Liver (tissue), 9 donors: Measurements from ENCODE around the gene GFI1. TPM values are rescaled to one million over a fixed set of nuclear protein-coding genes. Genes with fewer than 3 reads are reported as not detected.
"Not testable (repeated sequence)": the region's sequence is repeated elsewhere in the genome, so short reads cannot be mapped to it uniquely, and the experiment has no call there.

Experiments
- DNase-seq: peaks from one replicate; pipeline ENCODE4 v3.0.0-alpha.2; 2017; ENCODE audit warnings: low spot score
- H3K27ac ChIP-seq, 2 donors: one replicate each; pipeline ENCODE4 v1.7.0; 2013; ENCODE audit warnings: inconsistent platforms in 2 of 2, low read length in 2 of 2, control low read depth in 1 of 2, low read depth in 1 of 2, mild to moderate bottlenecking in 1 of 2
- H3K27me3 ChIP-seq, 4 donors: one replicate each; pipeline versions ENCODE4 v1.6.1 to v1.7.0; 2013; ENCODE audit warnings: low read length in 3 of 4, inconsistent platforms in 1 of 4, mild to moderate bottlenecking in 1 of 4, moderate library complexity in 1 of 4; ENCODE audit not compliant: control insufficient read depth in 4 of 4, insufficient read depth in 4 of 4
- H3K36me3 ChIP-seq, 4 donors: one replicate each; pipeline versions ENCODE4 v1.6.1 to v1.7.0; 2013; ENCODE audit warnings: low read length in 3 of 4, mild to moderate bottlenecking in 3 of 4, low read depth in 1 of 4, moderate library complexity in 1 of 4; ENCODE audit not compliant: control insufficient read depth in 4 of 4, insufficient read depth in 3 of 4
- H3K4me1 ChIP-seq, 4 donors: one replicate each; pipeline versions ENCODE4 v1.6.1 to v1.7.0; 2013; ENCODE audit warnings: low read length in 3 of 4, mild to moderate bottlenecking in 3 of 4, moderate library complexity in 1 of 4; ENCODE audit not compliant: control insufficient read depth in 4 of 4, insufficient read depth in 4 of 4
- H3K4me3 ChIP-seq, 3 donors: one replicate each; pipeline versions ENCODE4 v1.6.1 to v1.7.0; 2013; ENCODE audit warnings: low read length in 3 of 3, control low read depth in 1 of 3, low read depth in 1 of 3, mild to moderate bottlenecking in 1 of 3
- H3K9ac ChIP-seq, 2 donors: one replicate each; pipeline ENCODE4 v1.7.0; 2013; ENCODE audit warnings: low read length in 2 of 2, mild to moderate bottlenecking in 2 of 2, moderate library complexity in 2 of 2, control low read depth in 1 of 2, low read depth in 1 of 2
- H3K9me3 ChIP-seq, 4 donors: one replicate each; pipeline versions ENCODE4 v1.6.1 to v1.7.0; 2013; ENCODE audit warnings: low read length in 3 of 4; ENCODE audit not compliant: control insufficient read depth in 4 of 4
- EGR1 ChIP-seq, 2 donors: IDR thresholded peaks; 2 replicates each; pipeline ENCODE4 v1.6.1; 2016 to 2018; ENCODE audit warnings: antibody characterized with exemption in 2 of 2, low read depth in 2 of 2
- FOXA1 ChIP-seq: IDR thresholded peaks from 2 replicates; pipeline ENCODE4 v1.6.1; 2016; ENCODE audit warnings: antibody characterized with exemption
- FOXA2 ChIP-seq: IDR thresholded peaks from 2 replicates; pipeline ENCODE4 v1.6.1; 2016; ENCODE audit warnings: antibody characterized with exemption
- GABPA ChIP-seq, 2 donors: IDR thresholded peaks in 1 of 2; conservative IDR thresholded peaks in 1 of 2; 2 replicates each; pipeline ENCODE4 v1.6.1; 2016; ENCODE audit warnings: antibody characterized with exemption in 2 of 2, mild to moderate bottlenecking in 1 of 2, moderate library complexity in 1 of 2
- HNF4A ChIP-seq, 2 donors: conservative IDR thresholded peaks; 2 replicates each; pipeline ENCODE4 v1.6.1; 2016; ENCODE audit warnings: antibody characterized with exemption in 2 of 2, mild to moderate bottlenecking in 2 of 2
- HNF4G ChIP-seq: IDR thresholded peaks from 2 replicates; pipeline ENCODE4 v1.6.1; 2016; ENCODE audit warnings: antibody characterized with exemption
- JUND ChIP-seq, 2 donors: IDR thresholded peaks; 2 replicates each; pipeline ENCODE4 v1.6.1; 2016; ENCODE audit warnings: antibody characterized with exemption in 2 of 2
- MAX ChIP-seq: IDR thresholded peaks from 2 replicates; pipeline ENCODE4 v1.6.1; 2016; ENCODE audit warnings: antibody characterized with exemption
- NR2F2 ChIP-seq: IDR thresholded peaks from 2 replicates; pipeline ENCODE4 v1.6.1; 2016; ENCODE audit warnings: antibody characterized with exemption
- RAD21 ChIP-seq, 2 donors: IDR thresholded peaks; 2 replicates each; pipeline ENCODE4 v1.6.1; 2016; ENCODE audit warnings: antibody characterized with exemption in 2 of 2, mild to moderate bottlenecking in 2 of 2
- RXRA ChIP-seq, 2 donors: IDR thresholded peaks; 2 replicates each; pipeline ENCODE4 v1.6.1; 2017 to 2018; ENCODE audit warnings: antibody characterized with exemption in 2 of 2, mild to moderate bottlenecking in 1 of 2
- SP1 ChIP-seq: IDR thresholded peaks from 2 replicates; pipeline ENCODE4 v1.6.1; 2018; ENCODE audit warnings: antibody characterized with exemption, mild to moderate bottlenecking
- TAF1 ChIP-seq: conservative IDR thresholded peaks from 2 replicates; pipeline ENCODE4 v1.6.1; 2016; ENCODE audit warnings: antibody characterized with exemption, mild to moderate bottlenecking
- YY1 ChIP-seq: IDR thresholded peaks from 2 replicates; pipeline ENCODE4 v1.6.1; 2016; ENCODE audit warnings: antibody characterized with exemption, mild to moderate bottlenecking
- ZBTB33 ChIP-seq: IDR thresholded peaks from 2 replicates; pipeline ENCODE4 v1.6.1; 2016; ENCODE audit warnings: antibody characterized with exemption
- WGBS: extraction: QIAGEN DNeasy Blood & Tissue Kit; methylation state at CpG from one replicate; pipeline ENCODE4 v1.1.7; 2013; 5-methylcytosine and 5-hydroxymethylcytosine counted together
- polyA plus RNA-seq, 2 donors: library from polyadenylated mRNA; stranded (reverse) in 1 of 2; unstranded in 1 of 2; fragments of 200-250 nt in 1 of 2; fragments of >200 nt in 1 of 2; fragmentation: Nextera tagmentation in 1 of 2; extraction: Ambion mirVana in 1 of 2; gene quantifications; one replicate each; pipeline versions ENCODE4 v1.2.1 to v1.2.3, GENCODE V29; 2013 to 2015
- total RNA-seq, 2 donors: library from RNA; depleted of rRNA; stranded (reverse); fragments of >200 nt; gene quantifications; one replicate each; pipeline ENCODE4 v1.2.3, GENCODE V29; 2014
- TF ChIP-seq, protein P1 (sequence below): IDR thresholded peaks from 2 replicates; pipeline ENCODE4 v1.6.1; 2016; ENCODE audit warnings: antibody characterized with exemption, mild to moderate bottlenecking
- TF ChIP-seq, protein P2 (sequence below): IDR thresholded peaks from 2 replicates; pipeline ENCODE4 v1.6.1; 2016; ENCODE audit warnings: antibody characterized with exemption
- TF ChIP-seq, protein P3 (sequence below): fragments of 150-350 bp; IDR thresholded peaks from 2 replicates; pipeline ENCODE4 v1.5.1; 2017; ENCODE audit warnings: improper control_type of control experiment, low read depth, low read length; ENCODE audit not compliant: missing input control
- donor health status: healthy.
- donor health status: healthy.
- donor health status: healthy.
- donor health status: healthy.
- donor health status: healthy.

Gene GFI1
- total RNA-seq (1 to 10 TPM in 1 of 2 donors, under 1 TPM in 1; 0.67 to 3.9 TPM), polyA plus RNA-seq (under 1 TPM; 0.22 to 0.43 TPM)

- no peaks in the 10 kb centered on the region for H3K9me3 ChIP-seq
- WGBS: 3% methylated on average over 77 of the region's 77 CpGs
- H3K27ac ChIP-seq: no peak within 1 kb of the TSS
- TF ChIP-seq SP1 (no peak), HNF4A (conservative IDR thresholded peaks at IDR 0.05) (no peak), RAD21 (IDR thresholded peaks at IDR 0.05) (no peak), NR2F2 (no peak), GABPA (IDR thresholded peaks at IDR 0.05 in 1 of 2, conservative IDR thresholded peaks at IDR 0.05 in 1 of 2) (no peak), HNF4G (no peak), JUND (IDR thresholded peaks at IDR 0.05) (no peak), TAF1 (no peak), ZBTB33 (no peak), MAX (no peak), RXRA (IDR thresholded peaks at IDR 0.05) (no peak), EGR1 (IDR thresholded peaks at IDR 0.05; ENCODE audit: low read depth in 2 of 2) (no peak), YY1 (no peak), FOXA1 (no peak), FOXA2 (no peak)
- TF ChIP-seq, protein P1, sequence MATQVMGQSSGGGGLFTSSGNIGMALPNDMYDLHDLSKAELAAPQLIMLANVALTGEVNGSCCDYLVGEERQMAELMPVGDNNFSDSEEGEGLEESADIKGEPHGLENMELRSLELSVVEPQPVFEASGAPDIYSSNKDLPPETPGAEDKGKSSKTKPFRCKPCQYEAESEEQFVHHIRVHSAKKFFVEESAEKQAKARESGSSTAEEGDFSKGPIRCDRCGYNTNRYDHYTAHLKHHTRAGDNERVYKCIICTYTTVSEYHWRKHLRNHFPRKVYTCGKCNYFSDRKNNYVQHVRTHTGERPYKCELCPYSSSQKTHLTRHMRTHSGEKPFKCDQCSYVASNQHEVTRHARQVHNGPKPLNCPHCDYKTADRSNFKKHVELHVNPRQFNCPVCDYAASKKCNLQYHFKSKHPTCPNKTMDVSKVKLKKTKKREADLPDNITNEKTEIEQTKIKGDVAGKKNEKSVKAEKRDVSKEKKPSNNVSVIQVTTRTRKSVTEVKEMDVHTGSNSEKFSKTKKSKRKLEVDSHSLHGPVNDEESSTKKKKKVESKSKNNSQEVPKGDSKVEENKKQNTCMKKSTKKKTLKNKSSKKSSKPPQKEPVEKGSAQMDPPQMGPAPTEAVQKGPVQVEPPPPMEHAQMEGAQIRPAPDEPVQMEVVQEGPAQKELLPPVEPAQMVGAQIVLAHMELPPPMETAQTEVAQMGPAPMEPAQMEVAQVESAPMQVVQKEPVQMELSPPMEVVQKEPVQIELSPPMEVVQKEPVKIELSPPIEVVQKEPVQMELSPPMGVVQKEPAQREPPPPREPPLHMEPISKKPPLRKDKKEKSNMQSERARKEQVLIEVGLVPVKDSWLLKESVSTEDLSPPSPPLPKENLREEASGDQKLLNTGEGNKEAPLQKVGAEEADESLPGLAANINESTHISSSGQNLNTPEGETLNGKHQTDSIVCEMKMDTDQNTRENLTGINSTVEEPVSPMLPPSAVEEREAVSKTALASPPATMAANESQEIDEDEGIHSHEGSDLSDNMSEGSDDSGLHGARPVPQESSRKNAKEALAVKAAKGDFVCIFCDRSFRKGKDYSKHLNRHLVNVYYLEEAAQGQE: no peak
- TF ChIP-seq, protein P2, sequence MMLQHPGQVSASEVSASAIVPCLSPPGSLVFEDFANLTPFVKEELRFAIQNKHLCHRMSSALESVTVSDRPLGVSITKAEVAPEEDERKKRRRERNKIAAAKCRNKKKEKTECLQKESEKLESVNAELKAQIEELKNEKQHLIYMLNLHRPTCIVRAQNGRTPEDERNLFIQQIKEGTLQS: no peak
- TF ChIP-seq, protein P3, sequence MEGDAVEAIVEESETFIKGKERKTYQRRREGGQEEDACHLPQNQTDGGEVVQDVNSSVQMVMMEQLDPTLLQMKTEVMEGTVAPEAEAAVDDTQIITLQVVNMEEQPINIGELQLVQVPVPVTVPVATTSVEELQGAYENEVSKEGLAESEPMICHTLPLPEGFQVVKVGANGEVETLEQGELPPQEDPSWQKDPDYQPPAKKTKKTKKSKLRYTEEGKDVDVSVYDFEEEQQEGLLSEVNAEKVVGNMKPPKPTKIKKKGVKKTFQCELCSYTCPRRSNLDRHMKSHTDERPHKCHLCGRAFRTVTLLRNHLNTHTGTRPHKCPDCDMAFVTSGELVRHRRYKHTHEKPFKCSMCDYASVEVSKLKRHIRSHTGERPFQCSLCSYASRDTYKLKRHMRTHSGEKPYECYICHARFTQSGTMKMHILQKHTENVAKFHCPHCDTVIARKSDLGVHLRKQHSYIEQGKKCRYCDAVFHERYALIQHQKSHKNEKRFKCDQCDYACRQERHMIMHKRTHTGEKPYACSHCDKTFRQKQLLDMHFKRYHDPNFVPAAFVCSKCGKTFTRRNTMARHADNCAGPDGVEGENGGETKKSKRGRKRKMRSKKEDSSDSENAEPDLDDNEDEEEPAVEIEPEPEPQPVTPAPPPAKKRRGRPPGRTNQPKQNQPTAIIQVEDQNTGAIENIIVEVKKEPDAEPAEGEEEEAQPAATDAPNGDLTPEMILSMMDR: no peak
- no peak within 1 kb of the TSS for H3K9ac ChIP-seq
- peaks cover 0 to 9% (median 2%) of the 10 kb centered on the region in 4 donors for H3K27me3 ChIP-seq
- peak within 1 kb of the TSS; percentile 11 to 71 (median 63) for H3K4me3 ChIP-seq
- H3K36me3 ChIP-seq: no peaks in the 10 kb centered on the region
- no peak for DNase-seq
- H3K4me1 ChIP-seq: peaks cover 21 to 53% (median 47%) of the 10 kb centered on the region in 4 donors
Measured at GRCh38 chr1:92486251-92487077, at the start of gene GFI1. Gene GFI1, minus strand, starts transcription at chr1:92486925. Its CDS starts 3,438 bp downstream, at chr1:92483487.

DNA sequence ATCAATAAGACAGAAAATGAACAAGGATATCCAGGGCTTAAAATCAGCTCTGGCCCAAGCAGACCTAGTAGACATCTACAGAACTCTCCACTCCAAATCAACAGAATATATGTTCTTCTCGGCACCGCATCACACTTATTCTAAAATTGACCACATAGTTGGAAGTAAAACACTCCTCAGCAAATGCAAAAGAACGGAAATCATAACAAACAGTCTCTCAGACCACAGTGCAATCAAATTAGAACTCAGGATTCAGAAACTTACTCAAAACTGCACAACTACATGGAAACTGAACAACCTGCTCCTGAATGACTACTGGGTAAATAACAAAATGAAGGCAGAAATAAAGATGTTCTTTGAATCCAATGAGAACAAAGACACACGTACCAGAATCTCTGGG, 45.6 kb upstream of the GFI1 start:
- not testable (repeated sequence) for H3K27me3 ChIP-seq, H3K36me3 ChIP-seq, H3K4me1 ChIP-seq, DNase-seq, H3K9me3 ChIP-seq, H3K4me3 ChIP-seq, H3K9ac ChIP-seq, H3K27ac ChIP-seq
- WGBS: 94% methylated on average over 4 of the region's 4 CpGs

GRCh38 chr1:92531939-92532338, 45.2 kb upstream of the GFI1 start:
- H3K4me3 ChIP-seq, H3K4me1 ChIP-seq, DNase-seq, H3K27ac ChIP-seq, H3K9ac ChIP-seq, H3K27me3 ChIP-seq, H3K36me3 ChIP-seq, H3K9me3 ChIP-seq: not testable (repeated sequence)
- 77% methylated on average over 3 of the region's 3 CpGs for WGBS
